Measurements from ENCODE around the gene GORASP1. TPM values are rescaled to one million over a fixed set of nuclear protein-coding genes. Genes with fewer than 3 reads are reported as not detected.

The GORASP1 gene
- total RNA-seq, 1 donor from 2014 or later: 86.9 TPM

DNA sequence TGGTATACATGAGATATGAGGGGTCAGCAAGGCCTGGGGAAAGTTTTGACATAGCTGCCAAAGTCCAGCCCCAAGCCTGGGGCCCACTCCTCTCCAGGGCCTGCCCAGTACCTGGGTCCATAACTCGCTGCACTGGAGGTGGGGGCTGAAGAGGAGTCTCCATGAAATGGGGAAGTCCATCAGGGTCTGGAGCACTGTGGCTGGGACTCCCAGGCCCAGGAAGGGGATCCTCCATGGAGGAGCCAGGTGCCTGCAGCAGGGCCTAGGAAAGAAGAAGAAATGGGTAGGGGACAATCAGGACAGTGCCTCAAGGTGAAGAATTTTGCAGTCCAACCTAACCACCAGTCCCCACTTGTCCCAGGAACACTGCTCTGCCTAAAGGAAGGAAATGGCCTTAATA is 8.2 kb downstream of the GORASP1 start:
- Histone ChIP-seq H3K4me3 (no peak overlapping the region), H3K4me1 (peaks cover 6% of the 10 kb centered on the region), H3K27me3 (no peaks in the 10 kb centered on the region), H3K27ac (no peak overlapping the region), H3K36me3 (peaks cover 67% of the 10 kb centered on the region), H3K9me3 (no peaks in the 10 kb centered on the region)
- intact Hi-C loops (cut with DNase I): no loop called here
- no peak for ATAC-seq
- TF ChIP-seq, protein P1, sequence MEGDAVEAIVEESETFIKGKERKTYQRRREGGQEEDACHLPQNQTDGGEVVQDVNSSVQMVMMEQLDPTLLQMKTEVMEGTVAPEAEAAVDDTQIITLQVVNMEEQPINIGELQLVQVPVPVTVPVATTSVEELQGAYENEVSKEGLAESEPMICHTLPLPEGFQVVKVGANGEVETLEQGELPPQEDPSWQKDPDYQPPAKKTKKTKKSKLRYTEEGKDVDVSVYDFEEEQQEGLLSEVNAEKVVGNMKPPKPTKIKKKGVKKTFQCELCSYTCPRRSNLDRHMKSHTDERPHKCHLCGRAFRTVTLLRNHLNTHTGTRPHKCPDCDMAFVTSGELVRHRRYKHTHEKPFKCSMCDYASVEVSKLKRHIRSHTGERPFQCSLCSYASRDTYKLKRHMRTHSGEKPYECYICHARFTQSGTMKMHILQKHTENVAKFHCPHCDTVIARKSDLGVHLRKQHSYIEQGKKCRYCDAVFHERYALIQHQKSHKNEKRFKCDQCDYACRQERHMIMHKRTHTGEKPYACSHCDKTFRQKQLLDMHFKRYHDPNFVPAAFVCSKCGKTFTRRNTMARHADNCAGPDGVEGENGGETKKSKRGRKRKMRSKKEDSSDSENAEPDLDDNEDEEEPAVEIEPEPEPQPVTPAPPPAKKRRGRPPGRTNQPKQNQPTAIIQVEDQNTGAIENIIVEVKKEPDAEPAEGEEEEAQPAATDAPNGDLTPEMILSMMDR (IDR thresholded peaks at IDR 0.05): no peak
- DNase-seq: no peak

DNA sequence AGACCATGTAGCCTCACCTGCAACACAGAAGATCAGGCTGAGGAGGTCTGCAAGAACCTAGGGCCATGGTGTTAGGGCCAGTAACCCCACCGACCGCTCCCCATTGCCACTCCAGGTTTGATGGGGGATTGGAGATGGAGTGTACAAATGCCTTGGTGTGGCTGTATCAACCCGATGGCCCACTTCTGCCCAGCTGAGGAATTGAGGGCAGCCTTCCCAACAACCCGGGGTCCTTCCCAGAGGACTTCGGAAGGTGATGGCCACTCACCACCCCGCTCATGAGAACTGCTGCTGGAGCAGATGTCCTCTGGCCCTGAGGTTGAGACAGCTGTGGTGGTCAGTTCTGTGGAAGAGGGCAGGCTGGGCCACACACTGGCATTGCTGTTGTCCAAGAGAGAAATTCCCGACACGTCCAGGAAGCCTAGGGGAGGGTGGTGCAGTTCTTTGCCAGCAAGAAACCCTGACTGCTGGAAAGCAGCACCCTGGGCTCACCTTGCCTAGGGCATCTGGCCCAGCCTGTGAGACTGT is 8.9 kb downstream of the GORASP1 start:
- Histone ChIP-seq H3K4me3 (no peak overlapping the region), H3K27ac (no peak overlapping the region), H3K9me3 (no peaks in the 10 kb centered on the region), H3K27me3 (no peaks in the 10 kb centered on the region), H3K36me3 (peaks cover 74% of the 10 kb centered on the region), H3K4me1 (peaks cover 6% of the 10 kb centered on the region)
- DNase-seq (no peak), ATAC-seq (no peak)
- intact Hi-C loops (cut with DNase I): no loop called here
- TF ChIP-seq, protein P1 (IDR thresholded peaks at IDR 0.05): no peak

DNA sequence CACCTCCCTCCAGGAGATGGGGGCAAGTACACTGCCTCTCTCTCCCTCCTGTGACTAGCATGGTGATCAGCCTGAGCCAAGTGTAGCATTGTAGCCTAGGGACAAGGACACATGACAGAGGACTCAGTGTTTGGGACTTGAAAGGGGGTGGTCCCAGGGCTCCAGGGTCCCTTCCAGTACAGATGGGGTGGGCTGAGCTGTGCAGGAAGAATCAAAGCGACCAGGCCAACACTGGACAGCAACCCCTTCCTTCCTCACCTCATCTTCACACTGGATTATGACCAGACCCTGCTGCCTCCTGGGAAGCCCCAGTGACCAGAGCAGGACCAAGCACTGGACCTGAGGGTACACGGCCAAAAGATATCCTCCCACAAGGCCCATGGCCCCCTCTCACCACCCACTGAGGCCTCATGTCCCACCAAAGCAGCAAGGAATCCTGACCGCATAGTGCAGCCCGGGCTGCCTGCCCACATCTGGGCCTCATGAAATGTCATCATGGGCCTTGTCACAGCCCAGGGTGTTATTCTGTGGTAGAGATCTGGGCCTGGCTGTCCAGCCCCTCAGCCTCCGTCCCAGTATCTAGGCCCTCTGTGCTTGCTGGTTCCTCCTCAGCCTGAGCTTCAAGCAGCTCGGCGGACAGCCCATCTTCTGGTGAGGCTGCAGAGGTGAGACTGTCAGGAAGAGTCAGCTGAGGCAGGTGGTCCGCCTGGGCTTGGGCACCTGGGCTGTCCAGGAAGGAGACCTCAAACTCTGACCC is 9.5 kb downstream of the GORASP1 start:
- intact Hi-C loops (cut with DNase I): no loop called here
- no peak for ATAC-seq
- peaks cover 6% of the 10 kb centered on the region for H3K4me1 ChIP-seq
- H3K36me3 ChIP-seq: peaks cover 80% of the 10 kb centered on the region
- no peak for DNase-seq
- H3K27me3 ChIP-seq: no peaks in the 10 kb centered on the region
- no peak overlapping the region for H3K27ac ChIP-seq
- TF ChIP-seq, protein P1 (IDR thresholded peaks at IDR 0.05): no peak
- no peak overlapping the region for H3K4me3 ChIP-seq
- H3K9me3 ChIP-seq: no peaks in the 10 kb centered on the region

DNA sequence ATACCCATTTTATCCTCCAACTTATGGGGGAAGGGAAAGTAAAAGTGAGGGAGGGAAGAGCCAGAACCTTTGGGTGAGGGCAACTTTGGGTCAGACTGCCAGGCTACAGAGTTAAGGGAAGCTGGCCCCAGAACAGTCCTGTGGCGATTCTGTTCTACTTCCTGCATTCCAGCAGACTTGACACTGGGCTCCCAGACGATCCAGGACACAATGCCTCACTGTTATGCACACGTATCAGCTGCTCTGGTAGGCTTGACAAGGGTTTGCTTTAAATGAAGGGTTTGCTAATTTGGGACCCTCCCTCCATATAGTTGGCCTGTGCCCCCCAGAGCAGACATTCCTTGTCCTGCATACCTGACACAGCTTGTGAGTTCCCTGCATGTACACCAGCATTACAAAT is 10.7 kb downstream of the GORASP1 start:
- H3K27ac ChIP-seq: peak overlapping the region; percentile 30
- TF ChIP-seq, protein P1 (IDR thresholded peaks at IDR 0.05): no peak
- ATAC-seq (peak; percentile 6), DNase-seq (no peak)
- H3K36me3 ChIP-seq: peaks cover 92% of the 10 kb centered on the region
- H3K4me1 ChIP-seq: peaks cover 6% of the 10 kb centered on the region
- intact Hi-C loops (cut with DNase I): no loop called here
- H3K27me3 ChIP-seq: no peaks in the 10 kb centered on the region
- no peaks in the 10 kb centered on the region for H3K9me3 ChIP-seq
- H3K4me3 ChIP-seq: no peak overlapping the region

DNA sequence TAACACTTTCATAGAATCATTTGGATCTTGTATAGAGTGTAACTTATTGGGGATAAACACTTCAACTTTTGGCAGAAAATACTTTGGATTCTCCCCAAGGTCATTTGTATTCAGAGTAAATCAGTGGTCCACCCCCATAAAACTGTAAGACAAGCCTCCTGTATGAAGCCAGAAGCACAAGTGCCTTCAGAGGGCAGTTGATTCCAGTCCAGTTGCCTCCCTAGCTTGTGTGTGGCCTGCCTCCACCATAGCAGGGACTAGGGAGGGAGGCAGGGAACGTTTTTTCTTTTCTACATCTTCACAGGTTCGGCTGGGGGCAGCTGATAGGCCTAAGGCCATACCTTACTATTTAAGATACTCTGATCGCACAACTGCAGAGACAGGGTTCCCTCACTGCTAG is 11.6 kb downstream of the GORASP1 start:
- no peaks in the 10 kb centered on the region for H3K27me3 ChIP-seq
- TF ChIP-seq, protein P1 (IDR thresholded peaks at IDR 0.05): no peak

More for the DNA sequence above, 11.6 kb downstream of the GORASP1 start:
- no peak for DNase-seq
- peaks cover 100% of the 10 kb centered on the region for H3K36me3 ChIP-seq
- H3K4me1 ChIP-seq: peaks cover 6% of the 10 kb centered on the region
- H3K4me3 ChIP-seq: no peak overlapping the region
- no peaks in the 10 kb centered on the region for H3K9me3 ChIP-seq
- intact Hi-C loops (cut with DNase I): no loop called here
- peak overlapping the region; percentile 17 for H3K27ac ChIP-seq
- ATAC-seq: no peak
